Activated T-helper 1 cell treated with Interleukin-2 at 50 U/mL for 16 hours (primary cell): Measurements from ENCODE around the gene ASCC1.

Source experiments
- DNase-seq: peaks from one replicate; pipeline ENCODE4 v3.0.0-alpha.2; 2020; ENCODE audit warnings: low read depth

The ASCC1 gene

GRCh38 chr10:72081772-72082590, 134.1 kb downstream of the ASCC1 start:
- DNase-seq = no peak

GRCh38 chr10:72081210-72081609, 134.9 kb downstream of the ASCC1 start:
- DNase-seq = no peak

- DNase-seq = no peak
Measured at GRCh38 chr10:72080042-72080975, 135.8 kb downstream of the ASCC1 start.

- peak; percentile 26 for DNase-seq
Measured at GRCh38 chr10:72079356-72079755, 136.7 kb downstream of the ASCC1 start.

- no peak for DNase-seq
Measured at GRCh38 chr10:72077275-72077990, 138.6 kb downstream of the ASCC1 start.

- DNase-seq = no peak
Measured at GRCh38 chr10:72076756-72077155, 139.3 kb downstream of the ASCC1 start.

- DNase-seq = no peak
Measured at GRCh38 chr10:72075376-72076115, 140.5 kb downstream of the ASCC1 start.

- no peak for DNase-seq
Measured at GRCh38 chr10:72074574-72075375, 141.3 kb downstream of the ASCC1 start.

GRCh38 chr10:72073708-72074573, 142.1 kb downstream of the ASCC1 start:
- no peak for DNase-seq

GRCh38 chr10:72072639-72073038, 143.4 kb downstream of the ASCC1 start:
- no peak for DNase-seq

GRCh38 chr10:72072046-72072445, 144.0 kb downstream of the ASCC1 start:
- DNase-seq = no peak

- DNase-seq = no peak
Measured at GRCh38 chr10:72069751-72070526, 146.1 kb downstream of the ASCC1 start.

GRCh38 chr10:72068901-72069446, 147.1 kb downstream of the ASCC1 start:
- no peak for DNase-seq

GRCh38 chr10:72068126-72068765, 147.8 kb downstream of the ASCC1 start:
- DNase-seq = no peak

GRCh38 chr10:72067463-72068125, 148.5 kb downstream of the ASCC1 start:
- DNase-seq = no peak

- no peak for DNase-seq
Measured at GRCh38 chr10:72066318-72067284, 149.5 kb downstream of the ASCC1 start.
